Keratinocyte (primary cell): ENCODE measurements around the gene OSGIN1. TPM values are rescaled to one million over a fixed set of nuclear protein-coding genes. Genes with fewer than 3 reads are reported as not detected.

ENCODE experiments used
- DNase-seq: peaks from one replicate; pipeline ENCODE4 v3.0.0-alpha.2; 2011; ENCODE audit warnings: low read depth, missing footprints, low spot score
- FAIRE-seq: peaks from 2 replicates; lab custom pipeline; 2011; peaks lifted over from hg19 to GRCh38; lab: Jason Lieb, UNC
- H2AFZ ChIP-seq: 2 replicates; pipeline ENCODE4 v1.6.0; 2012; ENCODE audit warnings: low read length, control low read depth, inconsistent platforms; ENCODE audit not compliant: control insufficient read depth
- H3K27ac ChIP-seq: 2 replicates; pipeline ENCODE4 v1.5.1; 2011; ENCODE audit warnings: low read length; ENCODE audit not compliant: control insufficient read depth, insufficient read depth
- H3K27me3 ChIP-seq: 3 replicates; pipeline ENCODE4 v1.6.0; 2011; ENCODE audit warnings: low read length; ENCODE audit not compliant: control insufficient read depth, insufficient read depth; ENCODE audit errors: extremely low read depth
- H3K36me3 ChIP-seq, 2 experiments: 2 replicates in 1 of 2; 3 replicates in 1 of 2; pipeline ENCODE4 v1.5.1; 2011; ENCODE audit warnings: low read length in 2 of 2, mild to moderate bottlenecking in 1 of 2; ENCODE audit not compliant: control insufficient read depth in 2 of 2, insufficient read depth in 2 of 2; ENCODE audit errors: extremely low read depth in 1 of 2
- H3K4me1 ChIP-seq: 3 replicates; pipeline ENCODE4 v1.5.1; 2011; ENCODE audit warnings: low read length; ENCODE audit not compliant: control insufficient read depth, insufficient read depth; ENCODE audit errors: extremely low read depth
- H3K4me2 ChIP-seq: 3 replicates; pipeline ENCODE4 v1.6.0; 2011; ENCODE audit warnings: low read depth, low read length; ENCODE audit not compliant: control insufficient read depth, insufficient read depth; ENCODE audit errors: extremely low read depth
- H3K4me3 ChIP-seq, 3 experiments: fragments of 200-600 bp in 1 of 3; sonication (generic) in 1 of 3; 2 replicates in 2 of 3; 3 replicates in 1 of 3; pipeline ENCODE4 v1.5.1; 2011 to 2016; ENCODE audit warnings: low read length in 3 of 3, mild to moderate bottlenecking in 3 of 3, control low read depth in 2 of 3, inconsistent platforms in 1 of 3, low read depth in 1 of 3, mixed read lengths in 1 of 3, mixed run types in 1 of 3, moderate library complexity in 1 of 3; ENCODE audit not compliant: control insufficient read depth in 2 of 3, insufficient read depth in 2 of 3; ENCODE audit errors: extremely low read depth in 1 of 3
- H3K79me2 ChIP-seq: 2 replicates; pipeline ENCODE4 v1.6.0; 2012; ENCODE audit warnings: low read length; ENCODE audit not compliant: control insufficient read depth, insufficient read depth
- H3K9ac ChIP-seq: 3 replicates; pipeline ENCODE4 v1.6.0; 2011; ENCODE audit warnings: low read length; ENCODE audit not compliant: control insufficient read depth, insufficient read depth; ENCODE audit errors: extremely low read depth
- H3K9me1 ChIP-seq: 3 replicates; pipeline ENCODE4 v1.6.0; 2011; ENCODE audit warnings: low read length; ENCODE audit not compliant: control insufficient read depth, insufficient read depth; ENCODE audit errors: extremely low read depth
- H3K9me3 ChIP-seq: 2 replicates; pipeline ENCODE4 v1.5.1; 2012; ENCODE audit warnings: low read depth, low read length; ENCODE audit not compliant: control insufficient read depth
- H4K20me1 ChIP-seq: 3 replicates; pipeline ENCODE4 v1.6.0; 2011; ENCODE audit warnings: low read length; ENCODE audit not compliant: control insufficient read depth, insufficient read depth; ENCODE audit errors: extremely low read depth
- EZH2 ChIP-seq: IDR thresholded peaks from one replicate; pipeline ENCODE4 v1.6.1; 2012; ENCODE audit warnings: inconsistent platforms, mild to moderate bottlenecking, low read length, moderate library complexity
- dilution Hi-C: fragments of 300-500 bp; cut with MboI; formaldehyde crosslinking; loops from one replicate; pipeline ENCODE4 v1.7.0; 2020; ENCODE audit warnings: low sequenced_read_pairs; ENCODE audit not compliant: extremely low pct_ligation_motif_present
- polyA plus RNA-seq, 5 experiments: library from polyadenylated mRNA; depleted of rRNA in 3 of 5; stranded (reverse) in 3 of 5; stranded (forward) in 1 of 5; unstranded in 1 of 5; fragments of >200 nt; gene quantifications; 1 replicate in 1 of 5; 2 replicates in 3 of 5; 3 replicates in 1 of 5; pipeline versions ENCODE4 v1.2.1 to v1.2.3, GENCODE V29; 2011 to 2012; ENCODE audit warnings: missing spikeins in 2 of 5, low read depth in 1 of 5, low replicate concordance in 1 of 5
- TF ChIP-seq, protein P1 (sequence below), 3 experiments: IDR thresholded peaks in 1 of 3; conservative IDR thresholded peaks in 1 of 3; optimal IDR thresholded peaks in 1 of 3; 2 replicates in 2 of 3; 3 replicates in 1 of 3; pipeline versions ENCODE3 to v1.5.1; 2011; ENCODE audit warnings: low read length in 3 of 3, mild to moderate bottlenecking in 3 of 3, moderate library complexity in 2 of 3, control low read depth in 1 of 3, inconsistent platforms in 1 of 3; ENCODE audit not compliant: insufficient read depth in 2 of 3; ENCODE audit errors: extremely low read depth in 1 of 3

The OSGIN1 gene
- polyA plus RNA-seq, 1 donor (not counting 4 experiments of a cell fraction or from before 2014, with no cell fraction given) = 2.1 TPM

- no peak overlapping the region for H3K27ac ChIP-seq
- dilution Hi-C loops = no loop called here
- H2AFZ ChIP-seq = no peak overlapping the region
- FAIRE-seq = no peak
- DNase-seq = no peak
- H3K9me3 ChIP-seq = no peaks in the 10 kb centered on the region
- TF ChIP-seq, protein P1, sequence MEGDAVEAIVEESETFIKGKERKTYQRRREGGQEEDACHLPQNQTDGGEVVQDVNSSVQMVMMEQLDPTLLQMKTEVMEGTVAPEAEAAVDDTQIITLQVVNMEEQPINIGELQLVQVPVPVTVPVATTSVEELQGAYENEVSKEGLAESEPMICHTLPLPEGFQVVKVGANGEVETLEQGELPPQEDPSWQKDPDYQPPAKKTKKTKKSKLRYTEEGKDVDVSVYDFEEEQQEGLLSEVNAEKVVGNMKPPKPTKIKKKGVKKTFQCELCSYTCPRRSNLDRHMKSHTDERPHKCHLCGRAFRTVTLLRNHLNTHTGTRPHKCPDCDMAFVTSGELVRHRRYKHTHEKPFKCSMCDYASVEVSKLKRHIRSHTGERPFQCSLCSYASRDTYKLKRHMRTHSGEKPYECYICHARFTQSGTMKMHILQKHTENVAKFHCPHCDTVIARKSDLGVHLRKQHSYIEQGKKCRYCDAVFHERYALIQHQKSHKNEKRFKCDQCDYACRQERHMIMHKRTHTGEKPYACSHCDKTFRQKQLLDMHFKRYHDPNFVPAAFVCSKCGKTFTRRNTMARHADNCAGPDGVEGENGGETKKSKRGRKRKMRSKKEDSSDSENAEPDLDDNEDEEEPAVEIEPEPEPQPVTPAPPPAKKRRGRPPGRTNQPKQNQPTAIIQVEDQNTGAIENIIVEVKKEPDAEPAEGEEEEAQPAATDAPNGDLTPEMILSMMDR (optimal IDR thresholded peaks at IDR 0.05 in 1 of 3, IDR thresholded peaks at IDR 0.05 in 1 of 3, conservative IDR thresholded peaks at IDR 0.05 in 1 of 3; ENCODE audit: extremely low read depth in 1 of 3, insufficient read depth in 2 of 3, low read length in 3 of 3) = no peak
- no peak for TF ChIP-seq EZH2
- H3K4me2 ChIP-seq = no peak overlapping the region
- no peaks in the 10 kb centered on the region for H3K27me3 ChIP-seq
- H3K9me1 ChIP-seq = no peaks in the 10 kb centered on the region
- no peaks in the 10 kb centered on the region for H3K79me2 ChIP-seq
- peaks cover 0 to 12% of the 10 kb centered on the region in 2 experiments for H3K36me3 ChIP-seq
- H3K9ac ChIP-seq = no peak overlapping the region
- no peaks in the 10 kb centered on the region for H4K20me1 ChIP-seq
- no peaks in the 10 kb centered on the region for H3K4me1 ChIP-seq
- H3K4me3 ChIP-seq = no peak overlapping the region
Observed at GRCh38 chr16:83907631-83908250, 45.3 kb upstream of the OSGIN1 start.

GRCh38 chr16:83908798-83909197, 44.2 kb upstream of the OSGIN1 start:
- no peak for FAIRE-seq
- dilution Hi-C loops = no loop called here
- H3K36me3 ChIP-seq = peaks cover 0 to 12% of the 10 kb centered on the region in 2 experiments

More at GRCh38 chr16:83908798-83909197, 44.2 kb upstream of the OSGIN1 start:
- no peaks in the 10 kb centered on the region for H3K79me2 ChIP-seq
- H3K9me3 ChIP-seq = no peaks in the 10 kb centered on the region
- H3K27ac ChIP-seq = no peak overlapping the region
- H3K9me1 ChIP-seq = no peaks in the 10 kb centered on the region
- TF ChIP-seq EZH2 = no peak
- TF ChIP-seq, protein P1 (optimal IDR thresholded peaks at IDR 0.05 in 1 of 3, IDR thresholded peaks at IDR 0.05 in 1 of 3, conservative IDR thresholded peaks at IDR 0.05 in 1 of 3; ENCODE audit: extremely low read depth in 1 of 3, insufficient read depth in 2 of 3, low read length in 3 of 3) = no peak
- H3K4me1 ChIP-seq = no peaks in the 10 kb centered on the region
- no peak overlapping the region for H3K9ac ChIP-seq
- H3K27me3 ChIP-seq = no peaks in the 10 kb centered on the region
- DNase-seq = no peak
- no peaks in the 10 kb centered on the region for H4K20me1 ChIP-seq
- no peak overlapping the region for H2AFZ ChIP-seq
- no peak overlapping the region for H3K4me3 ChIP-seq
- H3K4me2 ChIP-seq = no peak overlapping the region
